IMR-90 (cell line): ENCODE measurements around the gene SLC15A3. TPM values are rescaled to one million over a fixed set of nuclear protein-coding genes. Genes with fewer than 3 reads are reported as not detected.

Source experiments
- ATAC-seq: fragments of 200-7000 bp; cut with Tn5 transposase; 2 replicates; pipeline ENCODE4 v1.9.1; 2020; ENCODE audit warnings: low read depth, mild to moderate bottlenecking, moderate library complexity
- BruUV-seq: library from RNA; stranded (reverse); fragments of 400-500 nt; replicated peaks from 2 replicates; lab custom pipeline; 2021; lab: Mats Ljungman, UMichigan
- CTCF ChIA-PET: fragments of 300-600 bp; formaldehyde crosslinking; extraction: SDS; loops from one replicate; lab custom pipeline; 2021; ENCODE audit warnings: antibody characterized with exemption; lab: Yijun Ruan, JAX
- POLR2A ChIA-PET: fragments of 300-600 bp; sonication (Branson Sonifier 250); formaldehyde crosslinking; loops from one replicate; lab custom pipeline; 2022; ENCODE audit warnings: antibody characterized with exemption; ENCODE audit not compliant: unreplicated experiment; lab: Charles Lee
- DNase-seq: peaks from one replicate; pipeline ENCODE4 v3.0.0; 2013
- H2AFZ ChIP-seq: replicated peaks from 2 replicates; pipeline ENCODE3; 2013; ENCODE audit warnings: low read length, mild to moderate bottlenecking; ENCODE audit not compliant: poor library complexity
- H2AK5ac ChIP-seq: 2 replicates; pipeline ENCODE4 v1.6.1; 2013; ENCODE audit warnings: low read depth, low read length, inconsistent platforms
- H2AK9ac ChIP-seq: replicated peaks from 2 replicates; pipeline ENCODE3; 2013; ENCODE audit warnings: mild to moderate bottlenecking, low read depth, low read length, moderate library complexity; ENCODE audit not compliant: poor library complexity
- H2BK120ac ChIP-seq: 2 replicates; pipeline ENCODE4 v1.6.1; 2013; ENCODE audit warnings: low read depth, low read length, inconsistent platforms
- H2BK15ac ChIP-seq: 3 replicates; pipeline ENCODE4 v1.6.1; 2013; ENCODE audit warnings: low read depth, low read length, inconsistent platforms
- H2BK20ac ChIP-seq: 2 replicates; pipeline ENCODE4 v1.6.1; 2013; ENCODE audit warnings: low read depth, mild to moderate bottlenecking, inconsistent platforms, low read length, moderate library complexity
- H2BK5ac ChIP-seq: 2 replicates; pipeline ENCODE4 v1.6.1; 2013; ENCODE audit warnings: mild to moderate bottlenecking, low read depth, low read length, inconsistent platforms; ENCODE audit not compliant: poor library complexity, severe bottlenecking
- H3K14ac ChIP-seq: replicated peaks from 2 replicates; pipeline ENCODE4 v1.6.1; 2013; ENCODE audit warnings: low read depth, low read length, inconsistent platforms
- H3K18ac ChIP-seq: 2 replicates; pipeline ENCODE4 v1.6.1; 2013; ENCODE audit warnings: low read depth, low read length, control low read depth
- H3K23ac ChIP-seq: 2 replicates; pipeline ENCODE4 v1.6.1; 2013; ENCODE audit warnings: low read depth, low read length, inconsistent platforms
- H3K27ac ChIP-seq: 2 replicates; pipeline ENCODE4 v1.5.1; 2013; ENCODE audit warnings: mild to moderate bottlenecking, control low read depth, low read length; ENCODE audit not compliant: insufficient read depth
- H3K27me3 ChIP-seq: 2 replicates; pipeline ENCODE4 v1.6.1; 2013; ENCODE audit warnings: low read length; ENCODE audit not compliant: control insufficient read depth, insufficient read depth
- H3K36me3 ChIP-seq: 2 replicates; pipeline ENCODE4 v1.6.1; 2013; ENCODE audit warnings: low read length, mixed read lengths; ENCODE audit not compliant: control insufficient read depth, insufficient read depth
- H3K4ac ChIP-seq: 2 replicates; pipeline ENCODE4 v1.6.1; 2013; ENCODE audit warnings: low read depth, low read length, inconsistent platforms
- H3K4me1 ChIP-seq: 2 replicates; pipeline ENCODE4 v1.6.1; 2013; ENCODE audit warnings: low read length, mixed read lengths; ENCODE audit not compliant: control insufficient read depth, insufficient read depth
- H3K4me2 ChIP-seq: 2 replicates; pipeline ENCODE4 v1.6.1; 2013; ENCODE audit warnings: low read depth, mild to moderate bottlenecking, control low read depth, low read length, moderate library complexity
- H3K4me3 ChIP-seq: 2 replicates; pipeline ENCODE4 v1.5.1; 2013; ENCODE audit warnings: low read depth, mild to moderate bottlenecking, control low read depth, low read length, moderate library complexity; ENCODE audit not compliant: insufficient read depth
- H3K56ac ChIP-seq: 2 replicates; pipeline ENCODE4 v1.6.1; 2013; ENCODE audit warnings: low read length, inconsistent platforms; ENCODE audit not compliant: insufficient read depth; ENCODE audit errors: extremely low read depth
- H3K79me1 ChIP-seq, 2 experiments: 2 replicates each; pipeline ENCODE4 v1.6.1; 2013; ENCODE audit warnings: low read length in 2 of 2, inconsistent platforms in 1 of 2, low read depth in 1 of 2
- H3K9ac ChIP-seq: 2 replicates; pipeline ENCODE4 v1.6.1; 2013; ENCODE audit warnings: low read depth, low read length, control low read depth
- H3K9me1 ChIP-seq: 2 replicates; pipeline ENCODE4 v1.6.1; 2013; ENCODE audit warnings: low read length, inconsistent platforms; ENCODE audit not compliant: insufficient read depth
- H3K9me3 ChIP-seq: 2 replicates; pipeline ENCODE4 v1.6.1; 2013; ENCODE audit warnings: low read length; ENCODE audit not compliant: control insufficient read depth, insufficient read depth
- H4K20me1 ChIP-seq: 2 replicates; pipeline ENCODE4 v1.6.1; 2013; ENCODE audit warnings: low read length, inconsistent platforms; ENCODE audit not compliant: insufficient read depth
- H4K5ac ChIP-seq: 2 replicates; pipeline ENCODE4 v1.6.1; 2013; ENCODE audit warnings: mild to moderate bottlenecking, low read depth, low read length, control low read depth
- H4K8ac ChIP-seq, 2 experiments: 2 replicates each; pipeline ENCODE4 v1.6.1; 2013; ENCODE audit warnings: low read depth in 2 of 2, low read length in 2 of 2, control low read depth in 1 of 2, inconsistent platforms in 1 of 2
- H4K91ac ChIP-seq: 2 replicates; pipeline ENCODE4 v1.6.1; 2013; ENCODE audit warnings: low read depth, low read length, inconsistent platforms; ENCODE audit not compliant: insufficient read depth
- POLR2A ChIP-seq: IDR thresholded peaks from 2 replicates; pipeline ENCODE4 v1.6.1; 2012; ENCODE audit warnings: mild to moderate bottlenecking, low read depth, low read length
- WGBS, 2 experiments: methylation state at CpG; one replicate each; pipeline versions ENCODE4 v1.1.5 to v1.1.7; 2013; ENCODE audit warnings: missing lambda C conversion rate in 2 of 2; ENCODE audit not compliant: insufficient read length in 1 of 2; ENCODE audit errors: extremely low coverage in 2 of 2; 5-methylcytosine and 5-hydroxymethylcytosine counted together
- dilution Hi-C: fragments of 300-500 bp; cut with HindIII; formaldehyde crosslinking; loops from one replicate; pipeline ENCODE4 v1.14.3; 2018; ENCODE audit warnings: low sequenced_read_pairs; ENCODE audit not compliant: unreplicated experiment
- in situ Hi-C: fragments of 300-500 bp; cut with MboI; formaldehyde crosslinking; loops from 3 replicates; pipeline ENCODE4 v1.14.3; 2019; ENCODE audit warnings: low sequenced_read_pairs, inconsistent platforms, mixed read lengths
- intact Hi-C: fragments of 100-400 bp; cut with micrococcal nuclease; formaldehyde crosslinking; loops from 2 replicates; pipeline ENCODE4 v1.10.0; 2022
- polyA plus RNA-seq, 3 experiments: library from polyadenylated mRNA; depleted of rRNA; stranded (reverse); fragments of >200 nt; gene quantifications; 2 replicates each; pipeline ENCODE4 v1.2.3, GENCODE V29; 2012; ENCODE audit warnings: low replicate concordance in 1 of 3
- total RNA-seq: library from RNA; depleted of rRNA; stranded (reverse); fragments of >200 nt; gene quantifications from 2 replicates; pipeline ENCODE4 v1.2.3, GENCODE V29; 2012
- TF ChIP-seq, protein P1 (sequence below): fragments of 150-350 bp; IDR thresholded peaks from 2 replicates; pipeline ENCODE4 v1.6.1; 2017; ENCODE audit warnings: mild to moderate bottlenecking, antibody characterized with exemption, low read length, low read depth

Gene SLC15A3
- total and polyA plus RNA-seq, 2 of the 4 experiments (the other 2 are of a cell fraction) = 3.2 to 4.4 TPM

DNA sequence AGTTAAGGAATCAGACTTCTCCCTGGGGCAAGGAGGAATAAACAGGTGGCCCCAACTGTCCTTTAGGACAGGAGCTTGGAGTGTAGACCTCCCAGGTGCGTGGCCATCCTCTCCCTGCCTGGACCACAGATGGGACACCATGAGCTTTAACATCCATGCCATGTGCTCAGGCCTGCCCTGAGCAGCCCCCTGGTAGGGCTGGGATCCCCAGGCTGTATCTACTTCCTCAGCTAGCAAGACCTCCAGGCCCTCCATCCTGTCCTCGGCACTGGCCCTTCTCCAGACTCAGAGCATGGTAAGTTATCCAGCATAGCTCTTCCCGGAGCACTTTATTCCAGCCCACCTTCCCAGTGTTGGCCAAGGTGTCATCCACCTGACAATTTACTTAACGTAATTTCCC lies 25.2 kb upstream of the SLC15A3 start:
- H3K4me2 ChIP-seq = no peak overlapping the region
- H3K27me3 ChIP-seq = peaks cover 34% of the 10 kb centered on the region
- intact Hi-C loops (no loop called here), in situ Hi-C loops (no loop called here), dilution Hi-C loops (no loop called here)
- H3K4ac ChIP-seq = no peak overlapping the region
- no peaks in the 10 kb centered on the region for H3K9me1 ChIP-seq
- BruUV-seq = no TSS peak
- H3K14ac ChIP-seq = no peak overlapping the region
- H4K91ac ChIP-seq = no peak overlapping the region
- no peak overlapping the region for H3K23ac ChIP-seq
- no peaks in the 10 kb centered on the region; the same call in 1 of the 2 replicates for H3K4me1 ChIP-seq
- H2BK15ac ChIP-seq = no peak overlapping the region
- H4K8ac ChIP-seq = no peak overlapping the region
- no peak overlapping the region for H2AK9ac ChIP-seq
- ATAC-seq (no peak), DNase-seq (no peak)
- no peak overlapping the region for H2BK120ac ChIP-seq
- H3K18ac ChIP-seq = no peak overlapping the region
- H3K56ac ChIP-seq = no peak overlapping the region
- H3K79me1 ChIP-seq = no peaks in the 10 kb centered on the region
- H3K4me3 ChIP-seq = no peak overlapping the region
- no peak overlapping the region for H4K5ac ChIP-seq
- no peaks in the 10 kb centered on the region for H3K9me3 ChIP-seq
- 80% methylated on average over 1 of the region's 4 CpGs; no CpG with 5 or more reads in 1 of the 2 experiments for WGBS, 2 experiments
- ChIA-PET CTCF (no interaction called here), POLR2A (no interaction called here)
- H2BK5ac ChIP-seq = no peak overlapping the region
- H3K27ac ChIP-seq = no peak overlapping the region
- H3K36me3 ChIP-seq = no peaks in the 10 kb centered on the region
- no peak overlapping the region for H3K9ac ChIP-seq
- no peak for TF ChIP-seq POLR2A
- TF ChIP-seq, protein P1, sequence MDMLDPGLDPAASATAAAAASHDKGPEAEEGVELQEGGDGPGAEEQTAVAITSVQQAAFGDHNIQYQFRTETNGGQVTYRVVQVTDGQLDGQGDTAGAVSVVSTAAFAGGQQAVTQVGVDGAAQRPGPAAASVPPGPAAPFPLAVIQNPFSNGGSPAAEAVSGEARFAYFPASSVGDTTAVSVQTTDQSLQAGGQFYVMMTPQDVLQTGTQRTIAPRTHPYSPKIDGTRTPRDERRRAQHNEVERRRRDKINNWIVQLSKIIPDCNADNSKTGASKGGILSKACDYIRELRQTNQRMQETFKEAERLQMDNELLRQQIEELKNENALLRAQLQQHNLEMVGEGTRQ = no peak
- H2AK5ac ChIP-seq = no peak overlapping the region
- H2BK20ac ChIP-seq = no peak overlapping the region
- H4K20me1 ChIP-seq = no peaks in the 10 kb centered on the region
- H2AFZ ChIP-seq = no peak overlapping the region
